ENCODE data around the gene KRT40.

KRT40 gene

GRCh38 chr17:40936976-40937375 lies 47.1 kb downstream of the KRT40 start:
- Histone ChIP-seq H3K4me2 (ENCODE audit: low read depth, low read length, poor library complexity, severe bottlenecking) (no peak overlapping the region), H3K27me3 (ENCODE audit: insufficient read depth, low read length, poor library complexity, severe bottlenecking) (peaks cover 11% of the 10 kb centered on the region)

GRCh38 chr17:40936437-40936971 lies 47.6 kb downstream of the KRT40 start:
- Histone ChIP-seq H3K9me2 (replicated peaks; ENCODE audit: low read depth, low read length) (no peaks in the 10 kb centered on the region), H3K36me3 (ENCODE audit: insufficient read depth, low read length) (no peaks in the 10 kb centered on the region), H3K9ac (ENCODE audit: low read depth, low read length, poor library complexity, severe bottlenecking) (no peak overlapping the region), H3K9me3 (ENCODE audit: insufficient read depth, low read depth, low read length) (no peaks in the 10 kb centered on the region), H3K4me2 (ENCODE audit: low read depth, low read length, poor library complexity, severe bottlenecking) (no peak overlapping the region), H3F3A (ENCODE audit: low read depth) (no peaks in the 10 kb centered on the region), H4K20me1 (ENCODE audit: insufficient read depth, low read length, poor library complexity, severe bottlenecking) (no peaks in the 10 kb centered on the region), H2AFZ (ENCODE audit: low read length) (no peak overlapping the region), H3K4me3 (ENCODE audit: low read length, poor library complexity, severe bottlenecking) (no peak overlapping the region), H3K79me2 (ENCODE audit: insufficient read depth, low read length) (no peaks in the 10 kb centered on the region), H3K4me1 (ENCODE audit: insufficient read depth, low read length, poor library complexity, severe bottlenecking) (no peaks in the 10 kb centered on the region), H3K27me3 (ENCODE audit: insufficient read depth, low read length, poor library complexity, severe bottlenecking) (peaks cover 11% of the 10 kb centered on the region)
- TF ChIP-seq EZH2phosphoT487 (IDR thresholded peaks at IDR 0.05; ENCODE audit: borderline replicate concordance) (no peak), CTCF (conservative IDR thresholded peaks at IDR 0.05; ENCODE audit: low read length) (no peak)

More at GRCh38 chr17:40936976-40937375, 47.1 kb downstream of the KRT40 start:
- no peak overlapping the region for H3K9ac ChIP-seq (ENCODE audit: low read depth, low read length, poor library complexity, severe bottlenecking)
- no peaks in the 10 kb centered on the region for H3K79me2 ChIP-seq (ENCODE audit: insufficient read depth, low read length)
- H3K9me3 ChIP-seq (ENCODE audit: insufficient read depth, low read depth, low read length): no peaks in the 10 kb centered on the region
- H3K36me3 ChIP-seq (ENCODE audit: insufficient read depth, low read length): no peaks in the 10 kb centered on the region
- no peak overlapping the region for H3K4me3 ChIP-seq (ENCODE audit: low read length, poor library complexity, severe bottlenecking)
- H4K20me1 ChIP-seq (ENCODE audit: insufficient read depth, low read length, poor library complexity, severe bottlenecking): no peaks in the 10 kb centered on the region
- H3K9me2 ChIP-seq (replicated peaks; ENCODE audit: low read depth, low read length): no peaks in the 10 kb centered on the region
- H2AFZ ChIP-seq (ENCODE audit: low read length): no peak overlapping the region
- no peaks in the 10 kb centered on the region for H3F3A ChIP-seq (ENCODE audit: low read depth)
- H3K4me1 ChIP-seq (ENCODE audit: insufficient read depth, low read length, poor library complexity, severe bottlenecking): no peaks in the 10 kb centered on the region
- no peak for TF ChIP-seq EZH2phosphoT487 (IDR thresholded peaks at IDR 0.05; ENCODE audit: borderline replicate concordance)
- TF ChIP-seq CTCF (conservative IDR thresholded peaks at IDR 0.05; ENCODE audit: low read length): no peak

- Histone ChIP-seq H3F3A (ENCODE audit: low read depth) (no peaks in the 10 kb centered on the region), H3K9ac (ENCODE audit: low read depth, low read length, poor library complexity, severe bottlenecking) (no peak overlapping the region), H4K20me1 (ENCODE audit: insufficient read depth, low read length, poor library complexity, severe bottlenecking) (no peaks in the 10 kb centered on the region), H3K79me2 (ENCODE audit: insufficient read depth, low read length) (no peaks in the 10 kb centered on the region), H3K4me1 (ENCODE audit: insufficient read depth, low read length, poor library complexity, severe bottlenecking) (no peaks in the 10 kb centered on the region), H3K9me2 (replicated peaks; ENCODE audit: low read depth, low read length) (no peaks in the 10 kb centered on the region), H3K4me3 (ENCODE audit: low read length, poor library complexity, severe bottlenecking) (no peak overlapping the region), H2AFZ (ENCODE audit: low read length) (no peak overlapping the region), H3K4me2 (ENCODE audit: low read depth, low read length, poor library complexity, severe bottlenecking) (no peak overlapping the region), H3K9me3 (ENCODE audit: insufficient read depth, low read depth, low read length) (no peaks in the 10 kb centered on the region), H3K27me3 (ENCODE audit: insufficient read depth, low read length, poor library complexity, severe bottlenecking) (peaks cover 11% of the 10 kb centered on the region), H3K36me3 (ENCODE audit: insufficient read depth, low read length) (no peaks in the 10 kb centered on the region)
- TF ChIP-seq EZH2phosphoT487 (IDR thresholded peaks at IDR 0.05; ENCODE audit: borderline replicate concordance) (no peak), CTCF (conservative IDR thresholded peaks at IDR 0.05; ENCODE audit: low read length) (no peak)
These were observed 48.5 kb downstream of the KRT40 start for GRCh38 chr17:40935624-40936023.

All from Loucy (cell line).